Central memory CD8-positive, alpha-beta T cell (primary cell): ENCODE results near the gene SPTA1.

Experiments
- ATAC-seq: fragments of 150-1000 bp; cut with Tn5 transposase; replicated peaks from 2 replicates; pipeline ENCODE4 v1.10.0; 2022; ENCODE audit warnings: mild to moderate bottlenecking, moderate FRiP score, moderate number of reproducible peaks; ENCODE audit not compliant: poor library complexity, severe bottlenecking; ENCODE audit errors: extremely low read depth
- DNase-seq, 2 donors: peaks; one replicate each; pipeline ENCODE4 v3.0.0; 2021; ENCODE audit warnings: low spot score in 2 of 2
- H3K27ac Mint-ChIP-seq: one replicate; pipeline ENCODE4 v1.8.0; 2022; ENCODE audit warnings: low read depth, mild to moderate bottlenecking, moderate library complexity, mixed read lengths
- H3K27me3 Mint-ChIP-seq: one replicate; pipeline ENCODE4 v1.8.0; 2022; ENCODE audit warnings: mixed read lengths
- H3K36me3 Mint-ChIP-seq: one replicate; pipeline ENCODE4 v1.8.0; 2022; ENCODE audit warnings: mild to moderate bottlenecking, moderate library complexity, mixed read lengths; ENCODE audit not compliant: insufficient read depth
- H3K4me1 Mint-ChIP-seq: one replicate; pipeline ENCODE4 v1.8.0; 2022; ENCODE audit warnings: mixed read lengths
- H3K4me3 Mint-ChIP-seq: one replicate; pipeline ENCODE4 v1.8.0; 2022; ENCODE audit warnings: mild to moderate bottlenecking, moderate library complexity, mixed read lengths
- H3K9me3 Mint-ChIP-seq: one replicate; pipeline ENCODE4 v1.8.0; 2022; ENCODE audit warnings: mixed read lengths

SPTA1 gene

GRCh38 chr1:158607296-158607695 lies 79.2 kb downstream of the SPTA1 start:
- Mint-ChIP-seq H3K4me3 (no peak overlapping the region), H3K36me3 (no peaks in the 10 kb centered on the region), H3K4me1 (peaks cover 1% of the 10 kb centered on the region), H3K9me3 (no peaks in the 10 kb centered on the region), H3K27me3 (no peaks in the 10 kb centered on the region), H3K27ac (no peak overlapping the region)
- no peak for DNase-seq
- no peak for ATAC-seq

- Mint-ChIP-seq H3K36me3 (no peaks in the 10 kb centered on the region), H3K4me3 (no peak within 1 kb of the TSS), H3K4me1 (peaks cover 12% of the 10 kb centered on the region), H3K27ac (no peak within 1 kb of the TSS), H3K9me3 (peaks cover under 1% of the 10 kb centered on the region), H3K27me3 (peaks cover under 1% of the 10 kb centered on the region)
- no peak for DNase-seq
- no peak for ATAC-seq
These were observed 81.5 kb downstream of the SPTA1 start, which contains the start of gene OR10Z1 for GRCh38 chr1:158604968-158605367. TSS of gene OR10Z1 (plus strand) at chr1:158605268. CDS start at chr1:158606439, 1,171 bp downstream.

DNA sequence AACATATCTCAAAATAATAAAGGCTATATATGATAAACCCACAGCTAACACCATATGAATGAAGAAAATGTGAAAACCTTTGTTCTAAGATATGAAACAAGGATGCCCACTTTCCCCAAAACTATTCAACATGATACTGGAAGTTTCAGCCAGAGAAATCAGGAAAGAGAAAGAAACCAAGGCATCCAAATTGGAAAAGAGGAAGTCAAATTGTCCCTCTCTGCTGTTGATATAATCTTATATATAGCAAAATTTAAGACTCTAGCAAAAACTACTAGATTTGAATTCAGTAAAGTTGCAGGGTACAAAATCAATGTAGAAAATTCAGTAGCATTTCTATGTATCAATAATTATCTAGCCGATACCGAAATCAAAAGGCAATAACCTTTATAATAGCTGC lies 85.8 kb downstream of the SPTA1 start:
- Mint-ChIP-seq H3K4me3 (no peak overlapping the region), H3K36me3 (peaks cover 1% of the 10 kb centered on the region), H3K27me3 (peaks cover 22% of the 10 kb centered on the region), H3K4me1 (peaks cover 12% of the 10 kb centered on the region), H3K27ac (no peak overlapping the region), H3K9me3 (peaks cover 27% of the 10 kb centered on the region)
- DNase-seq: no peak
- ATAC-seq: no peak

DNA sequence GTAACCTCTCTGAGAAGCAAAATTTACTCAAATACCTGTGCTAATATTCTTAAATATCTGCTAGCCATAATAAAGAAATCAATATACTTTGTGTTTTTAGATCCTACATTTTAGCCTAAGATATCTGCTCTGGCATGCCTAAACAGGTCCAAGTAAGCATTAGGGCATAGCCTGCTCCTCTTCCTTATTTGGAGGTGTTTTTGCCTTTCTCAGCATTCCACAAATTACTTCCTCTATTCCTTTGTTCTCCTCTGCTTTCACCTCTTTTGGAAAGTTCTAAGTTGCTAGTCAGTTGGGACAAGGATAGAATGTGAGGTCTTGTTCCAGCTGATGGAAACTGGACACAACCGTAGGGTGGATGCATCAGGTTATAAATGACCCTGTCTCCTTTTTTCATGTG lies 99.6 kb downstream of the SPTA1 start:
- H3K4me1 Mint-ChIP-seq: no peaks in the 10 kb centered on the region
- ATAC-seq (no peak), DNase-seq (no peak)
- no peak overlapping the region for H3K4me3 Mint-ChIP-seq
- H3K27ac Mint-ChIP-seq: no peak overlapping the region
- H3K9me3 Mint-ChIP-seq: no peaks in the 10 kb centered on the region
- H3K36me3 Mint-ChIP-seq: no peaks in the 10 kb centered on the region
- H3K27me3 Mint-ChIP-seq: peaks cover 43% of the 10 kb centered on the region

DNA sequence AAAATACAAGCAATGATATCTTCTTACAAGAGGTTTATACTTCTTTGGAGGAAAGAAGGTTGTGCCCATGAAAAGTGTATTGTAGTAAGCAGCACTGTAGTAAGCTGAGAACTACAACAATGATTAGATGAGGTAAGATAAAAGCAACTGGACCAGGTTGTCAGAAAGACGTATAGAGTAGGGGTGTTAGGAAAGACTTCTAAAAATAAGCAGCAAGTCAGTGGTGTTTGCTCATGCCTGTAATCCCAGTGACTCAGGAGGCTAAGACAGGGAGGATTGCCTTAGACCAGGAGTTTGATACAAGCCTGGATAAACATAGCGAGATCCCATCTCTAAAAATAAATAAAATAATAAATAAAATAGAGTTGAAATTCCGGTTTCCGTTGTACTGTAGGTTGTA lies 102.6 kb downstream of the SPTA1 start:
- ATAC-seq (no peak), DNase-seq (no peak)
- H3K4me1 Mint-ChIP-seq: no peaks in the 10 kb centered on the region
- H3K4me3 Mint-ChIP-seq: no peak overlapping the region
- no peaks in the 10 kb centered on the region for H3K9me3 Mint-ChIP-seq
- no peaks in the 10 kb centered on the region for H3K36me3 Mint-ChIP-seq
- peaks cover 49% of the 10 kb centered on the region for H3K27me3 Mint-ChIP-seq
- H3K27ac Mint-ChIP-seq: no peak overlapping the region

GRCh38 chr1:158579733-158580132 lies 106.8 kb downstream of the SPTA1 start, which contains the start of gene OR10X1:
TSS of gene OR10X1 (minus strand) at chr1:158579899. CDS start at chr1:158579899, 0 bp downstream.
- Mint-ChIP-seq H3K27me3 (peaks cover 60% of the 10 kb centered on the region), H3K9me3 (no peaks in the 10 kb centered on the region), H3K4me1 (no peaks in the 10 kb centered on the region), H3K4me3 (no peak within 1 kb of the TSS), H3K27ac (no peak within 1 kb of the TSS), H3K36me3 (no peaks in the 10 kb centered on the region)
- ATAC-seq (no peak), DNase-seq (no peak)

GRCh38 chr1:158577561-158577960 lies 109.0 kb downstream of the SPTA1 start:
- H3K9me3 Mint-ChIP-seq: no peaks in the 10 kb centered on the region
- no peaks in the 10 kb centered on the region for H3K4me1 Mint-ChIP-seq
- DNase-seq: no peak
- H3K27me3 Mint-ChIP-seq: peaks cover 54% of the 10 kb centered on the region
- ATAC-seq: no peak
- no peak overlapping the region for H3K4me3 Mint-ChIP-seq
- H3K36me3 Mint-ChIP-seq: no peaks in the 10 kb centered on the region
- no peak overlapping the region for H3K27ac Mint-ChIP-seq

DNA sequence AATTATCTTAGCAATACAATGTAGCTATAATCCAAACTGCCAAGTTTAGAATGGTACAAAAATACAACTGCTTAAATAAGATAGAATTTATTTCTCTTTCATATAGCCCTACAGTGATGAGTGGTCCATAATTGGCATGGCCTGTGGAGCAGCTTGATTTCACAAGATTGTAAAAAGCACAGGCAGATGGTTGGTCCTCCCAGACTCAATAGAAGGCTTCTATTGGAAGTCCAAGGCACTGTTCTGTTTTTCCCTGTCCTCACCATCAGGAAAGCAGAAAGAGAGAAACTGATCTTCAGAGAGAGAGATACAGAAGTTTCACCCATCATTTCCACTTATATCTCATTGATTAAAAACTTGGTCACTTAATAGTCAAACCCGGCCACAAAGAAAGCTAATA lies 114.3 kb downstream of the SPTA1 start:
- no peak overlapping the region for H3K27ac Mint-ChIP-seq
- no peaks in the 10 kb centered on the region for H3K36me3 Mint-ChIP-seq
- peaks cover 48% of the 10 kb centered on the region for H3K27me3 Mint-ChIP-seq
- no peak for DNase-seq
- no peaks in the 10 kb centered on the region for H3K9me3 Mint-ChIP-seq
- H3K4me1 Mint-ChIP-seq: no peaks in the 10 kb centered on the region
- no peak for ATAC-seq
- no peak overlapping the region for H3K4me3 Mint-ChIP-seq

DNA sequence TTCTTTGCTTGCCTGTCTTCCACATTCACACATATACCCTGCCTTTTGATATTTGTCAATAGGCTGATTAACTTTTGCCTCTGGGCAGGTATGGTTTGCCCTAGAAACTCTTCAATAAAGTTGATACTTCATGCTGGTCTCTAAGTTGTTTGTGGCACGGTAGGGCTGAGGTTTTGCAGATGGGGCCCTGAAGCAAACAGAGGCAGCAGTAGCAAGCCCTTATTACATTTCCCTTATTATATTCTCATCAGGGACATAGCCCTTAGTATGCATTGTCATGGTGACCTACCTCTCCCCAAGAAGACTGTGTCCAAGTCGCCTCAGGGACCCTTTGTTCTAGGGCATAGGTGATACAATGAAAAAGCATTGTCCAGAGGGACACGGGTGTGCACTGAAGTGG lies 116.0 kb downstream of the SPTA1 start, which contains the start of gene OR6P1:
Gene OR6P1, minus strand, starts transcription at position 101 of the 400 bp plus-strand sequence. CDS start 6,976 bp downstream, outside the sequence.
- Mint-ChIP-seq H3K4me3 (no peak within 1 kb of the TSS), H3K4me1 (no peaks in the 10 kb centered on the region), H3K27me3 (peaks cover 55% of the 10 kb centered on the region), H3K36me3 (no peaks in the 10 kb centered on the region), H3K9me3 (no peaks in the 10 kb centered on the region), H3K27ac (no peak within 1 kb of the TSS)
- DNase-seq (no peak), ATAC-seq (no peak)

DNA sequence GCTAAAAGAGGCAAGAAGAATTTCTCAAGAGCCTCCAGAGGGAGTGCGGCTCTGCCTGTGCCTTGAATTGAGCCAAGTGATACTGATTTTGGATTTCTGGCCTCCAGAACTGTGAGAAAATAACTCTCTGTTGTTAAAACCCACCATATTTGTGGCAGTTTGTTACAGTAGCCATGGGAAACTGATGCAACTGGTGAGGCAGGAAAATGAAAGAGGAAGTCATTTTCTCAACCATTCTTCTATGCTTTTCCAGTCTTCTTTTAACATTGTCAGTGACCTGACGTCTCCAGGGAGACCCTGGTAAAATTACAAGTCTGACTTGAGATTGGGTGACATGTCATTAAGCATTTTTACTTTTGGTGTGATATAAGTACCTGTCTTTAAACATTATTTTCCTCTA lies 121.9 kb downstream of the SPTA1 start:
- Mint-ChIP-seq H3K27ac (no peak overlapping the region), H3K27me3 (peaks cover 70% of the 10 kb centered on the region), H3K36me3 (no peaks in the 10 kb centered on the region), H3K9me3 (no peaks in the 10 kb centered on the region), H3K4me1 (no peaks in the 10 kb centered on the region), H3K4me3 (no peak overlapping the region)
- ATAC-seq (no peak), DNase-seq (no peak)

DNA sequence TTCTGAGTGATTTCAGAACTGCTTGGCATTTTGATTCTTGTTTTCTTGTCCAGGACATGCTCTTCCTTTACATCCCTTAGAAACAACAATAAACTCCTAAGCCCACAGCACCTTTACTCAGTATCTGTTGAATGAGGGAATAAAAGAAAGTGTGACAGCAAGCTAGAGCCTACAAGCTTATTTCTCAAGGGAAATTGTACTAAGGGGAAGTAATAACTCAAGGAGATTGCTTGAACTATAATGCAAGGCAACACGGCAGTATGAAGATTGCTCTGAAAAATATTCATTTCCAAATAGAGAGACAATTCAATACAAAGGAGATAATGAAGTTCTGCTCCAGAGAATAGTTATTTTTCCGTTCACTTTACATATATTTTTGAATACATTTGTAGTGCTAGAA lies 122.7 kb downstream of the SPTA1 start:
- no peak overlapping the region for H3K4me3 Mint-ChIP-seq
- no peaks in the 10 kb centered on the region for H3K9me3 Mint-ChIP-seq
- no peak overlapping the region for H3K27ac Mint-ChIP-seq
- DNase-seq (no peak), ATAC-seq (no peak)
- no peaks in the 10 kb centered on the region for H3K4me1 Mint-ChIP-seq
- no peaks in the 10 kb centered on the region for H3K36me3 Mint-ChIP-seq
- peaks cover 76% of the 10 kb centered on the region for H3K27me3 Mint-ChIP-seq
